22Rv1 (cell line): ENCODE data around the gene RMC1.
"Not testable (repeated sequence)": the region's sequence is repeated elsewhere in the genome, so short reads cannot be mapped to it uniquely, and the experiment has no call there.

Source experiments
- CTCF ChIP-seq: fragments of 450-650 bp; IDR thresholded peaks from 2 replicates; pipeline ENCODE4 v1.5.1; 2017; ENCODE audit warnings: mild to moderate bottlenecking
- ZFX ChIP-seq: fragments of 450-650 bp; IDR thresholded peaks from 2 replicates; pipeline ENCODE4 v1.6.1; 2017; ENCODE audit warnings: antibody characterized with exemption, borderline replicate concordance

- TF ChIP-seq ZFX, CTCF: not testable (repeated sequence)
Measured at GRCh38 chr18:23577521-23577920, 74.2 kb downstream of the RMC1 start.
